Measurements from ENCODE around the gene TOR4A. TPM values are rescaled to one million over a fixed set of nuclear protein-coding genes. Genes with fewer than 3 reads are reported as not detected.

TOR4A gene
- total RNA-seq, 4 donors from 2014 or later, result 4.7 to 7.4 (median 6.9) TPM

DNA sequence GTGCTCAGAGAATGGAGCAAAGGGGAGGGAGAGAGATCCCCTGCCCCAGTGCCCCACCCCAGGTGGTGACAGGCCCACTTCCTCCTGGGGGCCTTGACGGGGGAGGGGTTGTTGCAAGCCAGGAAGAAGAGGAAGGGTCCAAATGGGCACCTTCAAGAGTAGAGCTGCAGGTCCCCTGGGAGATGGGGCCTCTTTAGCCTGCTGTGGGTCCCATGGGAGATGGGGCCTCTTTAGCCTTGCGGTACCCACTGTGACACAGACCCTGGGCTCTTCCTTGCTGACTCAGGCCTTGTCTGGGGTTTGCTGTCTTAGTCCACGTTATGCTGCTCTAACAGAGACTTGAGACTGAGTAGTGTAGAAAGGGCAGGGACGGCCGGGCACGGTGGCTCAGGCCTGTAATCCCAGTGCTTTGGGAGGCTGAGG lies 9.6 kb upstream of the TOR4A start:
- WGBS, 2 donors (ENCODE audit: low coverage in 1 of 2), result 61 to 89% methylated on average over 3 to 5 of the region's 6 CpGs
- Histone ChIP-seq H3K4me3 (no peak overlapping the region), H3K9me3 (no peaks in the 10 kb centered on the region), H3K27me3 (no peaks in the 10 kb centered on the region), H3K27ac (peak overlapping the region in 2 of 4 donors; percentile 37 to 49), H3K36me3 (peaks cover 0 to 91% of the 10 kb centered on the region in 2 donors), H3K4me1 (peaks cover 0 to 25% (median 12%) of the 10 kb centered on the region in 3 donors)
- no peak for ATAC-seq
- TF ChIP-seq POLR2AphosphoS5 (IDR thresholded peaks at IDR 0.05) (no peak), EP300 (IDR thresholded peaks at IDR 0.05) (no peak), POLR2A (IDR thresholded peaks at IDR 0.05) (no peak)

DNA sequence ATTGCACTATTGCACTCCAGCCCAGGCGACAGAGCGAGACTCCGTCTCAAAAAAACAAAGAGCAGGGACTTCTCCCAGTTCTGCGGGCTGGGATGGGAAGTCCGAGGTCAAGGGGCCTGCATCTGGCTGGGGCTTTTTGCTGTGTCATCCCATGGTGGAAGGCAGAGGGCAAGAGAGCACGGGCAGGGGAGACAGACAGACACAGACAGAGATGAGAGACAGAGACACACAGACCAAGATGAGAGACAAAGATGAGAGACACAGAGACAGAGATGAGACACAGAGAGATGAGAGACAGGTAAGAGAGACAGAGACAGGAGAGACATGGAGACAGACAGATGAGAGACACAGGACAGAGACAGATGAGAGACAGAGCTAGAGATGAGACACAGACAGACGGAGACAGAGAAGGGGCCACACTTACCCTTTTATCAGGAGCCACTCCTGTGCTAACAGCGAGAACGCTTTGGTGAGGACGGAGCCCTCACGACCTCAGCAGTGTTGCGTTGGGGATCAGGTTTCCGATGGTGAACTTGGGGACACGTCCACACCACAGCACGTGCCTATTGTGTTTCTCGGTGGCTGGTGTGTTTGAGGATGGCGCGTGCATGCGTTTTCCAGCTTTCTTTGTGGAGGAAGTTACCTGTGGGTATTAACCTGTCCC lies 8.9 kb upstream of the TOR4A start:
- no peak for ATAC-seq
- Histone ChIP-seq H3K4me1 (peaks cover 0 to 25% (median 12%) of the 10 kb centered on the region in 3 donors), H3K36me3 (peaks cover 0 to 90% of the 10 kb centered on the region in 2 donors), H3K9me3 (no peaks in the 10 kb centered on the region), H3K27me3 (peaks cover 7% of the 10 kb centered on the region), H3K27ac (peak overlapping the region in 3 of 4 donors; percentile 49 to 65 (median 58)), H3K4me3 (no peak overlapping the region)
- WGBS, 2 donors (ENCODE audit: low coverage in 1 of 2), result 66 to 69% methylated on average over 14 to 15 of the region's 19 CpGs
- no peak for TF ChIP-seq EP300 (IDR thresholded peaks at IDR 0.05)
- TF ChIP-seq, protein P1, sequence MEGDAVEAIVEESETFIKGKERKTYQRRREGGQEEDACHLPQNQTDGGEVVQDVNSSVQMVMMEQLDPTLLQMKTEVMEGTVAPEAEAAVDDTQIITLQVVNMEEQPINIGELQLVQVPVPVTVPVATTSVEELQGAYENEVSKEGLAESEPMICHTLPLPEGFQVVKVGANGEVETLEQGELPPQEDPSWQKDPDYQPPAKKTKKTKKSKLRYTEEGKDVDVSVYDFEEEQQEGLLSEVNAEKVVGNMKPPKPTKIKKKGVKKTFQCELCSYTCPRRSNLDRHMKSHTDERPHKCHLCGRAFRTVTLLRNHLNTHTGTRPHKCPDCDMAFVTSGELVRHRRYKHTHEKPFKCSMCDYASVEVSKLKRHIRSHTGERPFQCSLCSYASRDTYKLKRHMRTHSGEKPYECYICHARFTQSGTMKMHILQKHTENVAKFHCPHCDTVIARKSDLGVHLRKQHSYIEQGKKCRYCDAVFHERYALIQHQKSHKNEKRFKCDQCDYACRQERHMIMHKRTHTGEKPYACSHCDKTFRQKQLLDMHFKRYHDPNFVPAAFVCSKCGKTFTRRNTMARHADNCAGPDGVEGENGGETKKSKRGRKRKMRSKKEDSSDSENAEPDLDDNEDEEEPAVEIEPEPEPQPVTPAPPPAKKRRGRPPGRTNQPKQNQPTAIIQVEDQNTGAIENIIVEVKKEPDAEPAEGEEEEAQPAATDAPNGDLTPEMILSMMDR (IDR thresholded peaks at IDR 0.05), result no peak
- no peak for TF ChIP-seq POLR2AphosphoS5 (IDR thresholded peaks at IDR 0.05)
- no peak for TF ChIP-seq POLR2A (IDR thresholded peaks at IDR 0.05)

DNA sequence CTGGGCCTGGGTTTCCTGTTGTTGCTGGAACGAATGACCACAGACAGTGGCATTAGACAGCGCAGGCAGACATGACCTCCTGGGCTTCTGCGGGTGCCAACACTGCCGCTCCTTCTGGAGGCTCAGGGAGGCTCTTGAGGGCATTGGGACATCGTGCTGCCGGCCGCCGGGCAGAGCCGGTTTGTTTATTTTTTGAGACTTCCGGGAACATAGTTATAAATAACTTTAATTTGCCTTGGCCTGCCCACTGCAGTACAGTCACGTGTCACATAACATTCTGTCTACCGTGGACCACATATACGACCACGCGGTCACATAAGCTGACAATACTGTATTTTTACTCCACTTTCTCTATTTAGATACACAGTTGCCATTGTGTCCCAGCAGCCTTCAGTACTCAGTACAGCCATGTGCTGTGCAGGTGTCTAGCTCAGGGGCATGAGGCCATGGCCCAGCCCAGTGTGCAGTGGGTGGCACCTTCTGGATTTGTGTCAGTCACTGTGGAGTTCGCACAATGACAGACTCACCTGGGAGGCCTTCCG lies 8.2 kb upstream of the TOR4A start:
- WGBS, 2 donors (ENCODE audit: low coverage in 1 of 2), result 18 to 43% methylated on average over 11 to 12 of the region's 17 CpGs

DNA sequence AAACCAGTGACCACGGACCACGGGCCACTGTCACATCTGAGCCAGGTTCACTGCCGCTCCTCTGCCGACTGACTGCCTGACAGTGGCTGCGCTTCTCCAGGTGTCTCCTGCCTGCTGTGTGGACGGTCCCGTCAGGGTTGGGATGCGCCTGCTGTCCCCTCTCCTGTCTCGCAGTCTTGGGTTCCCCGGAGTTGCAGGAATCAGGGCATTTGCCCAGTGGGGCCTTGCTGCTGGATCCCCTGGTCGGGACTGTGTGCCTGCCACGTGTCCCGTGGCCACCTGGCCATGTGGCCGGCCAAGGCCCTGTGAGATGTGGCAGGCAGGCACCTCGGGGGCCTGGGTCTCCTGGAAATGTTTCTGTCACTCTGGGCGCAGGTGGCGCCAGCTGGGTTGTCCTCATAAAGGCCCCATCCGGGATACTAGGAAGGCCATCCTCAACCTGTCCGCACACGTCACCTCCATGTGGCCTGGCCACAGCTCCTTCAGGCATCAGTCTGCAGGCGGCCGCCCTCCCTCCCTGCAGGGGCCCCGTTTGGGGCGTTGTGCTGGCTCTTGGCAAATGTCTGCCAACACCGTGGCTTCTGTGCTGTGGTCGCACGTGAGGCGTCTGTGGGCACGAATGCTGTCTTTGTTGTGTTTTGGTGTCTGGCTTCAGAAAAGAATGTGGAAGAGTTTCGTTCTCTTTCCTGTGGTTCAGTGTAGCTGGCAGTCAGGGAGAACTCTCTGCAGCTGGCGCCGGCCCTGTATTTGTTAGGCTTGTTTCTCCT lies 6.4 kb upstream of the TOR4A start:
- WGBS, 2 donors (ENCODE audit: low coverage in 1 of 2), result 79 to 89% methylated on average over 6 to 9 of the region's 32 CpGs
- TF ChIP-seq EP300 (IDR thresholded peaks at IDR 0.05) (no peak), POLR2AphosphoS5 (IDR thresholded peaks at IDR 0.05) (no peak), POLR2A (IDR thresholded peaks at IDR 0.05) (no peak)
- TF ChIP-seq, protein P1 (IDR thresholded peaks at IDR 0.05), result no peak
- H3K4me3 ChIP-seq, result no peak overlapping the region
- H3K36me3 ChIP-seq, result peaks cover 0 to 76% of the 10 kb centered on the region in 2 donors
- H3K27ac ChIP-seq, result no peak overlapping the region
- peaks cover 24% of the 10 kb centered on the region for H3K27me3 ChIP-seq
- peaks cover 0 to 28% (median 13%) of the 10 kb centered on the region in 3 donors for H3K4me1 ChIP-seq
- no peak for ATAC-seq
- H3K9me3 ChIP-seq, result no peaks in the 10 kb centered on the region

More for the DNA sequence above, 8.2 kb upstream of the TOR4A start:
- no peak overlapping the region for H3K4me3 ChIP-seq
- peaks cover 0 to 25% (median 12%) of the 10 kb centered on the region in 3 donors for H3K4me1 ChIP-seq
- peaks cover 13% of the 10 kb centered on the region for H3K27me3 ChIP-seq
- H3K27ac ChIP-seq, result peak overlapping the region in 3 of 4 donors; percentile 49 to 65 (median 58)
- peak; percentile 81 for ATAC-seq
- peaks cover 0 to 90% of the 10 kb centered on the region in 2 donors for H3K36me3 ChIP-seq
- no peaks in the 10 kb centered on the region for H3K9me3 ChIP-seq
- no peak for TF ChIP-seq EP300 (IDR thresholded peaks at IDR 0.05)
- peak; percentile 46 for TF ChIP-seq POLR2AphosphoS5 (IDR thresholded peaks at IDR 0.05)
- TF ChIP-seq POLR2A (IDR thresholded peaks at IDR 0.05), result no peak

DNA sequence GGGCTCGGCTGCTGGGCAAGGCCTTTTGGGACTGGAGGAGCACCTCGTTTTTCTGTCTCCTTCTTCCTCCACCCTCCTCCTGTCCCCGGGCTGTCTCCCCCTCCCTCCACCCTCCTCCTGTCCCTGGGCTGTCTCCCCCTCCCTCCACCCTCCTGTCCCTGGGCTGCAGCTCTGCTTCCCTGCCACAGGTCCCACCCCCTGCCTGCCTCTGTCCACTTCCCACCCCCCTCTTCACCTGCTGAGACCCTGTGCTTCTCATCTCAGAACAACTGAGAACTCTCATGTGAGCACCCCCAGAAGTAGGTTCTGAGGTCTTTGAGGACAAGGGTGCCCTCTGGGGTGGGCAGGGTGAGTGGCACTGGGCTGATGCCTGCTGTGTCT lies 5.8 kb upstream of the TOR4A start:
- Histone ChIP-seq H3K9me3 (no peaks in the 10 kb centered on the region), H3K4me1 (peaks cover 0 to 34% (median 19%) of the 10 kb centered on the region in 3 donors), H3K27ac (no peak overlapping the region), H3K36me3 (peaks cover 0 to 70% of the 10 kb centered on the region in 2 donors), H3K4me3 (no peak overlapping the region), H3K27me3 (peaks cover 30% of the 10 kb centered on the region)
- 20 to 51% methylated on average over 1 to 3 of the region's 3 CpGs for WGBS, 2 donors (ENCODE audit: low coverage in 1 of 2)
- ATAC-seq, result no peak
- TF ChIP-seq POLR2AphosphoS5 (IDR thresholded peaks at IDR 0.05) (no peak), EP300 (IDR thresholded peaks at IDR 0.05) (no peak), POLR2A (IDR thresholded peaks at IDR 0.05) (no peak)

Data from gastroesophageal sphincter (tissue), 4 donors.